Trophoblast cell (in vitro differentiated cells and primary cell): Measurements from ENCODE around the gene NECTIN2.

Experiments used
- DNase-seq, 2 donors: peaks; one replicate each; pipeline ENCODE4 v3.0.0-alpha.2; 2016
- H2AFZ ChIP-seq: 2 replicates; pipeline ENCODE4 v1.6.1; 2013; ENCODE audit warnings: low read length, moderate library complexity, mild to moderate bottlenecking; ENCODE audit not compliant: insufficient read depth, poor library complexity
- H2AK5ac ChIP-seq: 2 replicates; pipeline ENCODE4 v1.6.1; 2013; ENCODE audit warnings: mild to moderate bottlenecking, low read length
- H2BK120ac ChIP-seq: 2 replicates; pipeline ENCODE4 v1.6.1; 2013; ENCODE audit warnings: low read length, mild to moderate bottlenecking, moderate library complexity; ENCODE audit not compliant: insufficient read depth, poor library complexity
- H2BK12ac ChIP-seq: 2 replicates; pipeline ENCODE4 v1.6.1; 2013; ENCODE audit warnings: mild to moderate bottlenecking, low read length, moderate library complexity
- H2BK5ac ChIP-seq: 2 replicates; pipeline ENCODE4 v1.6.1; 2013; ENCODE audit warnings: low read length, low read depth, moderate library complexity, mild to moderate bottlenecking; ENCODE audit not compliant: poor library complexity
- H3K14ac ChIP-seq: 2 replicates; pipeline ENCODE4 v1.6.1; 2013; ENCODE audit warnings: mild to moderate bottlenecking, low read length
- H3K18ac ChIP-seq: 2 replicates; pipeline ENCODE4 v1.6.1; 2013; ENCODE audit warnings: mild to moderate bottlenecking, low read length
- H3K23ac ChIP-seq: 2 replicates; pipeline ENCODE4 v1.6.1; 2013; ENCODE audit warnings: low read length
- H3K27ac ChIP-seq: 2 replicates; pipeline ENCODE4 v1.5.1; 2013; ENCODE audit warnings: low read depth, mild to moderate bottlenecking, inconsistent platforms, low read length, moderate library complexity
- H3K27me3 ChIP-seq: 2 replicates; pipeline ENCODE4 v1.6.1; 2013; ENCODE audit warnings: inconsistent platforms, mild to moderate bottlenecking, low read length, moderate library complexity; ENCODE audit not compliant: insufficient read depth
- H3K36me3 ChIP-seq, 2 experiments: 1 replicate in 1 of 2; 2 replicates in 1 of 2; pipeline ENCODE4 v1.6.1; 2013; ENCODE audit warnings: low read length in 2 of 2, mild to moderate bottlenecking in 2 of 2, moderate library complexity in 1 of 2; ENCODE audit not compliant: insufficient read depth in 2 of 2, control insufficient read depth in 1 of 2
- H3K4ac ChIP-seq: 2 replicates; pipeline ENCODE4 v1.6.1; 2013; ENCODE audit warnings: low read depth, mild to moderate bottlenecking, low read length, moderate library complexity
- H3K4me1 ChIP-seq, 2 experiments: 1 replicate in 1 of 2; 2 replicates in 1 of 2; pipeline ENCODE4 v1.6.1; 2013; ENCODE audit warnings: low read length in 2 of 2, mild to moderate bottlenecking in 2 of 2, moderate library complexity in 1 of 2; ENCODE audit not compliant: insufficient read depth in 2 of 2, control insufficient read depth in 1 of 2
- H3K4me2 ChIP-seq: 2 replicates; pipeline ENCODE4 v1.6.1; 2013; ENCODE audit warnings: inconsistent platforms, mild to moderate bottlenecking, low read length, moderate library complexity
- H3K4me3 ChIP-seq: 2 replicates; pipeline ENCODE4 v1.5.1; 2013; ENCODE audit warnings: mild to moderate bottlenecking, low read depth, low read length, inconsistent platforms
- H3K79me1 ChIP-seq: one replicate; pipeline ENCODE4 v1.6.1; 2013; ENCODE audit warnings: low read length
- H3K79me2 ChIP-seq: 2 replicates; pipeline ENCODE4 v1.6.1; 2013; ENCODE audit warnings: low read length, mild to moderate bottlenecking; ENCODE audit not compliant: control insufficient read depth, insufficient read depth, poor library complexity
- H3K9ac ChIP-seq: 2 replicates; pipeline ENCODE4 v1.6.1; 2013; ENCODE audit warnings: mild to moderate bottlenecking, low read length
- H3K9me3 ChIP-seq: 2 replicates; pipeline ENCODE4 v1.6.1; 2013; ENCODE audit warnings: low read depth, mild to moderate bottlenecking, control low read depth, inconsistent platforms, low read length; ENCODE audit not compliant: insufficient read depth
- H4K12ac ChIP-seq: 2 replicates; pipeline ENCODE4 v1.6.1; 2013; ENCODE audit warnings: low read depth, mild to moderate bottlenecking, low read length, moderate library complexity
- H4K8ac ChIP-seq: 2 replicates; pipeline ENCODE4 v1.6.1; 2013; ENCODE audit warnings: low read depth, mild to moderate bottlenecking, low read length, moderate library complexity
- H4K91ac ChIP-seq: one replicate; pipeline ENCODE4 v1.6.1; 2013; ENCODE audit warnings: low read depth, mild to moderate bottlenecking, low read length, moderate library complexity
- WGBS: extraction: QIAGEN DNeasy Blood & Tissue Kit; methylation state at CpG from one replicate; pipeline ENCODE4 v1.1.7; 2013; ENCODE audit warnings: missing lambda C conversion rate; ENCODE audit not compliant: insufficient read length, insufficient coverage; ENCODE audit errors: extremely low coverage; 5-methylcytosine and 5-hydroxymethylcytosine counted together

The NECTIN2 gene

DNA sequence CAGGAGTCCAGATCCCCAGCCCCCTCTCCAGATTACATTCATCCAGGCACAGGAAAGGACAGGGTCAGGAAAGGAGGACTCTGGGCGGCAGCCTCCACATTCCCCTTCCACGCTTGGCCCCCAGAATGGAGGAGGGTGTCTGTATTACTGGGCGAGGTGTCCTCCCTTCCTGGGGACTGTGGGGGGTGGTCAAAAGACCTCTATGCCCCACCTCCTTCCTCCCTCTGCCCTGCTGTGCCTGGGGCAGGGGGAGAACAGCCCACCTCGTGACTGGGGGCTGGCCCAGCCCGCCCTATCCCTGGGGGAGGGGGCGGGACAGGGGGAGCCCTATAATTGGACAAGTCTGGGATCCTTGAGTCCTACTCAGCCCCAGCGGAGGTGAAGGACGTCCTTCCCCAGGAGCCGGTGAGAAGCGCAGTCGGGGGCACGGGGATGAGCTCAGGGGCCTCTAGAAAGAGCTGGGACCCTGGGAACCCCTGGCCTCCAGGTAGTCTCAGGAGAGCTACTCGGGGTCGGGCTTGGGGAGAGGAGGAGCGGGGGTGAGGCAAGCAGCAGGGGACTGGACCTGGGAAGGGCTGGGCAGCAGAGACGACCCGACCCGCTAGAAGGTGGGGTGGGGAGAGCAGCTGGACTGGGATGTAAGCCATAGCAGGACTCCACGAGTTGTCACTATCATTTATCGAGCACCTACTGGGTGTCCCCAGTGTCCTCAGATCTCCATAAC lies 59.5 kb downstream of the NECTIN2 start, which contains the start of gene APOE:
TSS of gene APOE (plus strand) at position 360 of the 724 bp plus-strand sequence. CDS start 829 bp downstream, outside the sequence.
- H3K18ac ChIP-seq: peak within 1 kb of the TSS; percentile 86
- no peaks in the 10 kb centered on the region for H3K27me3 ChIP-seq
- peaks cover 47 to 48% of the 10 kb centered on the region in 2 experiments for H3K36me3 ChIP-seq
- peak within 1 kb of the TSS; percentile 86 for H2AFZ ChIP-seq
- H3K9me3 ChIP-seq: peaks cover 1% of the 10 kb centered on the region
- peak within 1 kb of the TSS; percentile 65 for H2BK5ac ChIP-seq
- WGBS: no CpG with 5 or more reads among the region's 20 CpGs
- peak within 1 kb of the TSS; percentile 88 for H3K9ac ChIP-seq
- H4K12ac ChIP-seq: peak within 1 kb of the TSS; percentile 68
- peak within 1 kb of the TSS; percentile 66 for H3K4me2 ChIP-seq
- H3K79me1 ChIP-seq: peaks cover 10% of the 10 kb centered on the region
- H2AK5ac ChIP-seq: peak within 1 kb of the TSS; percentile 73
- peak within 1 kb of the TSS; percentile 79 for H3K14ac ChIP-seq
- peak within 1 kb of the TSS; percentile 81 for H4K8ac ChIP-seq
- peak within 1 kb of the TSS; percentile 93 for H3K4ac ChIP-seq
- peaks cover 3 to 6% of the 10 kb centered on the region in 2 experiments for H3K4me1 ChIP-seq
- H3K23ac ChIP-seq: no peak within 1 kb of the TSS
- H3K4me3 ChIP-seq: peak within 1 kb of the TSS; percentile 82
- peaks cover 4% of the 10 kb centered on the region for H3K79me2 ChIP-seq
- DNase-seq: no peak
- peak within 1 kb of the TSS; percentile 42 for H2BK12ac ChIP-seq
- H4K91ac ChIP-seq: peak within 1 kb of the TSS; percentile 78
- peak within 1 kb of the TSS; percentile 65 for H3K27ac ChIP-seq
- H2BK120ac ChIP-seq: peak within 1 kb of the TSS; percentile 64

DNA sequence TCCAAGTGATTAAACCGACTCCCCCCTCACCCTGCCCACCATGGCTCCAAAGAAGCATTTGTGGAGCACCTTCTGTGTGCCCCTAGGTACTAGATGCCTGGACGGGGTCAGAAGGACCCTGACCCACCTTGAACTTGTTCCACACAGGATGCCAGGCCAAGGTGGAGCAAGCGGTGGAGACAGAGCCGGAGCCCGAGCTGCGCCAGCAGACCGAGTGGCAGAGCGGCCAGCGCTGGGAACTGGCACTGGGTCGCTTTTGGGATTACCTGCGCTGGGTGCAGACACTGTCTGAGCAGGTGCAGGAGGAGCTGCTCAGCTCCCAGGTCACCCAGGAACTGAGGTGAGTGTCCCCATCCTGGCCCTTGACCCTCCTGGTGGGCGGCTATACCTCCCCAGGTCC lies 61.5 kb downstream of the NECTIN2 start:
- H4K8ac ChIP-seq: no peak overlapping the region
- H2BK120ac ChIP-seq: no peak overlapping the region
- no peak overlapping the region for H4K91ac ChIP-seq
- no peak for DNase-seq
- H3K27me3 ChIP-seq: no peaks in the 10 kb centered on the region
- no peak overlapping the region for H2AFZ ChIP-seq
- H3K18ac ChIP-seq: peak overlapping the region; percentile 36
- WGBS: no CpG with 5 or more reads among the region's 12 CpGs
- H3K9ac ChIP-seq: no peak overlapping the region
- H3K4me3 ChIP-seq: no peak overlapping the region
- no peak overlapping the region for H4K12ac ChIP-seq
- H3K79me2 ChIP-seq: peaks cover 4% of the 10 kb centered on the region
- H3K9me3 ChIP-seq: no peaks in the 10 kb centered on the region
- no peak overlapping the region for H2BK12ac ChIP-seq
- H3K79me1 ChIP-seq: peaks cover 10% of the 10 kb centered on the region
- peaks cover 28 to 32% of the 10 kb centered on the region in 2 experiments for H3K36me3 ChIP-seq
- H3K27ac ChIP-seq: no peak overlapping the region
- H2AK5ac ChIP-seq: no peak overlapping the region
- no peak overlapping the region for H3K23ac ChIP-seq
- no peak overlapping the region for H3K4ac ChIP-seq
- no peak overlapping the region for H3K4me2 ChIP-seq
- H2BK5ac ChIP-seq: no peak overlapping the region
- H3K14ac ChIP-seq: no peak overlapping the region
- peaks cover 8 to 12% of the 10 kb centered on the region in 2 experiments for H3K4me1 ChIP-seq

DNA sequence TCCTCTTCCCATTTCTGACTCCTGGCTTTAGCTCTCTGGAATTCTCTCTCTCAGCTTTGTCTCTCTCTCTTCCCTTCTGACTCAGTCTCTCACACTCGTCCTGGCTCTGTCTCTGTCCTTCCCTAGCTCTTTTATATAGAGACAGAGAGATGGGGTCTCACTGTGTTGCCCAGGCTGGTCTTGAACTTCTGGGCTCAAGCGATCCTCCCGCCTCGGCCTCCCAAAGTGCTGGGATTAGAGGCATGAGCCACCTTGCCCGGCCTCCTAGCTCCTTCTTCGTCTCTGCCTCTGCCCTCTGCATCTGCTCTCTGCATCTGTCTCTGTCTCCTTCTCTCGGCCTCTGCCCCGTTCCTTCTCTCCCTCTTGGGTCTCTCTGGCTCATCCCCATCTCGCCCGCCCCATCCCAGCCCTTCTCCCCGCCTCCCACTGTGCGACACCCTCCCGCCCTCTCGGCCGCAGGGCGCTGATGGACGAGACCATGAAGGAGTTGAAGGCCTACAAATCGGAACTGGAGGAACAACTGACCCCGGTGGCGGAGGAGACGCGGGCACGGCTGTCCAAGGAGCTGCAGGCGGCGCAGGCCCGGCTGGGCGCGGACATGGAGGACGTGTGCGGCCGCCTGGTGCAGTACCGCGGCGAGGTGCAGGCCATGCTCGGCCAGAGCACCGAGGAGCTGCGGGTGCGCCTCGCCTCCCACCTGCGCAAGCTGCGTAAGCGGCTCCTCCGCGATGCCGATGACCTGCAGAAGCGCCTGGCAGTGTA lies 62.2 kb downstream of the NECTIN2 start:
- H3K79me2 ChIP-seq: peaks cover 4% of the 10 kb centered on the region
- WGBS: no CpG with 5 or more reads among the region's 46 CpGs
- H3K9me3 ChIP-seq: no peaks in the 10 kb centered on the region
- H3K4ac ChIP-seq: no peak overlapping the region
- no peak overlapping the region for H2AK5ac ChIP-seq
- no peak overlapping the region for H4K91ac ChIP-seq
- H3K4me1 ChIP-seq: peaks cover 8 to 12% of the 10 kb centered on the region in 2 experiments
- H2BK120ac ChIP-seq: no peak overlapping the region
- H3K4me3 ChIP-seq: no peak overlapping the region
- no peak overlapping the region for H3K14ac ChIP-seq
- H2AFZ ChIP-seq: no peak overlapping the region
- no peak overlapping the region for H3K4me2 ChIP-seq
- H2BK5ac ChIP-seq: no peak overlapping the region
- no peak overlapping the region for H3K27ac ChIP-seq
- no peak overlapping the region for H3K18ac ChIP-seq
- no peak overlapping the region for H3K9ac ChIP-seq
- H2BK12ac ChIP-seq: no peak overlapping the region
- no peaks in the 10 kb centered on the region for H3K27me3 ChIP-seq
- H4K12ac ChIP-seq: no peak overlapping the region
- peaks cover 24 to 26% of the 10 kb centered on the region in 2 experiments for H3K36me3 ChIP-seq
- no peak for DNase-seq
- no peak overlapping the region for H4K8ac ChIP-seq
- no peak overlapping the region for H3K23ac ChIP-seq
- H3K79me1 ChIP-seq: peaks cover 10% of the 10 kb centered on the region

DNA sequence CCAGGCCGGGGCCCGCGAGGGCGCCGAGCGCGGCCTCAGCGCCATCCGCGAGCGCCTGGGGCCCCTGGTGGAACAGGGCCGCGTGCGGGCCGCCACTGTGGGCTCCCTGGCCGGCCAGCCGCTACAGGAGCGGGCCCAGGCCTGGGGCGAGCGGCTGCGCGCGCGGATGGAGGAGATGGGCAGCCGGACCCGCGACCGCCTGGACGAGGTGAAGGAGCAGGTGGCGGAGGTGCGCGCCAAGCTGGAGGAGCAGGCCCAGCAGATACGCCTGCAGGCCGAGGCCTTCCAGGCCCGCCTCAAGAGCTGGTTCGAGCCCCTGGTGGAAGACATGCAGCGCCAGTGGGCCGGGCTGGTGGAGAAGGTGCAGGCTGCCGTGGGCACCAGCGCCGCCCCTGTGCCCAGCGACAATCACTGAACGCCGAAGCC lies 62.8 kb downstream of the NECTIN2 start:
- H3K27ac ChIP-seq: no peak overlapping the region
- WGBS: no CpG with 5 or more reads among the region's 44 CpGs
- H3K27me3 ChIP-seq: no peaks in the 10 kb centered on the region
- H2BK12ac ChIP-seq: no peak overlapping the region
- no peak overlapping the region for H4K12ac ChIP-seq
- no peak overlapping the region for H3K4ac ChIP-seq
- no peak for DNase-seq
- no peak overlapping the region for H3K4me3 ChIP-seq
- no peak overlapping the region for H3K4me2 ChIP-seq
- H3K79me1 ChIP-seq: peaks cover 10% of the 10 kb centered on the region
- H3K18ac ChIP-seq: no peak overlapping the region
- no peak overlapping the region for H2AFZ ChIP-seq
- H2BK120ac ChIP-seq: no peak overlapping the region
- no peak overlapping the region for H3K9ac ChIP-seq
- H3K9me3 ChIP-seq: no peaks in the 10 kb centered on the region
- H4K8ac ChIP-seq: no peak overlapping the region
- no peak overlapping the region for H4K91ac ChIP-seq
- H2AK5ac ChIP-seq: no peak overlapping the region
- H3K14ac ChIP-seq: no peak overlapping the region
- no peak overlapping the region for H3K23ac ChIP-seq
- peaks cover 4% of the 10 kb centered on the region for H3K79me2 ChIP-seq
- H3K36me3 ChIP-seq: peaks cover 24 to 26% of the 10 kb centered on the region in 2 experiments
- no peak overlapping the region for H2BK5ac ChIP-seq
- H3K4me1 ChIP-seq: peaks cover 8 to 12% of the 10 kb centered on the region in 2 experiments
